HepG2 (cell line): Measurements from ENCODE around the gene OS9. TPM values are rescaled to one million over a fixed set of nuclear protein-coding genes. Genes with fewer than 3 reads are reported as not detected.

ENCODE experiments used
- BRF2 ChIP-seq: sonication (generic); formaldehyde crosslinking; IDR thresholded peaks from 2 replicates; pipeline ENCODE4 v1.8.1; 2022; ENCODE audit warnings: mild to moderate bottlenecking, missing genetic modification reagents
- CCAR2 ChIP-seq: fragments of 200-400 bp; formaldehyde crosslinking; optimal IDR thresholded peaks from 2 replicates; pipeline ENCODE3; 2018; ENCODE audit warnings: low read depth, mild to moderate bottlenecking, low read length, moderate library complexity
- HCFC1 ChIP-seq: fragments of 150-350 bp; IDR thresholded peaks from 2 replicates; pipeline ENCODE4 v1.6.1; 2014; ENCODE audit warnings: low read depth, low read length
- LBX2 ChIP-seq: sonication (generic); formaldehyde crosslinking; IDR thresholded peaks from 2 replicates; pipeline ENCODE4 v1.5.0; 2020; ENCODE audit warnings: missing genetic modification reagents, mild to moderate bottlenecking, borderline replicate concordance
- LRRFIP1 ChIP-seq: sonication (generic); formaldehyde crosslinking; conservative IDR thresholded peaks from 2 replicates; pipeline ENCODE4 v1.4.0; 2020; ENCODE audit warnings: missing genetic modification reagents
- NFE2 ChIP-seq: sonication (generic); formaldehyde crosslinking; IDR thresholded peaks from 2 replicates; pipeline ENCODE4 v1.4.0; 2020; ENCODE audit warnings: missing genetic modification reagents
- PATZ1 ChIP-seq: sonication (generic); formaldehyde crosslinking; IDR thresholded peaks from 2 replicates; pipeline ENCODE4 v1.4.0; 2020; ENCODE audit warnings: missing genetic modification reagents
- RAD21 ChIP-seq: fragments of 450-650 bp; formaldehyde crosslinking; IDR thresholded peaks from 2 replicates; pipeline ENCODE4 v1.5.0; 2020; ENCODE audit warnings: mild to moderate bottlenecking
- TP53 ChIP-seq: sonication (generic); formaldehyde crosslinking; conservative IDR thresholded peaks from 2 replicates; pipeline ENCODE4 v1.4.0; 2020; ENCODE audit warnings: missing genetic modification reagents
- ZNF367 ChIP-seq: sonication (generic); formaldehyde crosslinking; IDR thresholded peaks from 2 replicates; pipeline ENCODE4 v1.4.0; 2020; ENCODE audit warnings: missing genetic modification reagents, borderline replicate concordance
- ZNF549 ChIP-seq: sonication (generic); formaldehyde crosslinking; IDR thresholded peaks from 2 replicates; pipeline ENCODE4 v1.5.0; 2020; ENCODE audit warnings: missing genetic modification reagents
- polyA plus RNA-seq, 8 experiments: library from polyadenylated mRNA; depleted of rRNA in 3 of 8; stranded (reverse) in 7 of 8; unstranded in 1 of 8; fragments of >200 nt; fragmentation: Illumina TruSeq in 4 of 8; extraction: Trizol in 4 of 8; gene quantifications; 2 replicates each; pipeline versions ENCODE4 v1.2.1 to v1.2.3, GENCODE V29; 2011 to 2016; ENCODE audit warnings: low read depth in 4 of 8, missing spikeins in 1 of 8, mixed read lengths in 1 of 8; ENCODE audit not compliant: insufficient read depth in 1 of 8
- total RNA-seq, 5 experiments: library from RNA; depleted of rRNA; stranded (reverse); fragments of >200 nt; fragmentation: Illumina TruSeq; extraction: Trizol; gene quantifications; 2 replicates each; pipeline ENCODE4 v1.2.3, GENCODE V29; 2016; ENCODE audit warnings: low read depth in 1 of 5
- TF ChIP-seq, protein P1 (sequence below): sonication (generic); formaldehyde crosslinking; IDR thresholded peaks from 2 replicates; pipeline ENCODE4 v1.9.0; 2021; ENCODE audit warnings: missing genetic modification reagents, borderline replicate concordance
- TF ChIP-seq, protein P2 (sequence below): sonication (generic); formaldehyde crosslinking; IDR thresholded peaks from 2 replicates; pipeline ENCODE4 v1.4.0; 2020; ENCODE audit warnings: low read depth, missing genetic modification reagents
- TF ChIP-seq, protein P3 (sequence below): sonication (generic); formaldehyde crosslinking; IDR thresholded peaks from 2 replicates; pipeline ENCODE4 v1.4.0; 2020; ENCODE audit warnings: missing genetic modification reagents

Gene OS9
- total and polyA plus RNA-seq, 2 of the 13 experiments (the other 11 are each of a cell fraction or from before 2014, with no cell fraction given) = 156 to 206 TPM

DNA sequence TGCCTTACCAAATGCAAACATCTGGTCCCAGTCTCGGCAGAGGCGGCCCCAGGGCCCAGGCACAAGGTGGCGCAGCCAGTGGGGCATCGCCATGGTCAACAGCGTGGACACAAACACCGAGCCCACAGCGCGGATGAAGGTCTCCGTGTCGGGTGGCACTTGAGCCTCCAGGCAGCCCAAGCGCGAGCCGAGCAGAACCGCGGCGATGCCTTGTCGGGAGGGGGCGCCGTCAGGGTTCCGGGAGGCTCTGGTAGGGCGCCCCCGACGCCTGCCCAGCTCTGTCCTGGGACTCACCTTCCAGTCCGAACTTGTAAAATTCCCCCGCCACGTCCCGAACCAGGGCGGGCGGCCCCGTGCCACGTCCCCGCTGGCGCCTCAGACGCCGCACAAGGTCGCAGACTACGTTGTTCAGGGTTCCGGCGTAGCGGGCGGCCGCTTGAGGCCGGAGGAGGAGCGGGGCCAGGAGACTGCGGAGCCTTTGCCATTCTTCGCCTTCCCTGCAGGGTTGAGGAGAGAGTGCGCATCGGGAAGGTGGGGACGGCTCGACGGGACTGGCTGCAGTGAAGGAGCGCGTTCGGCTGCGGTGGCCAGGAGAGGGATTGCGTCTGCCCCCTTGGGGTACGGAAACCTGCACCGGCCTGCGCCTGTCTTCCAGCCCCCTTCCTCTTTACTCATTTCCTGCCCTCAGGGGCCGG, 71.2 kb downstream of the OS9 start (continued):
- TF ChIP-seq LRRFIP1 (CRISPR knock-in tag) = no peak
- TF ChIP-seq, protein P1, sequence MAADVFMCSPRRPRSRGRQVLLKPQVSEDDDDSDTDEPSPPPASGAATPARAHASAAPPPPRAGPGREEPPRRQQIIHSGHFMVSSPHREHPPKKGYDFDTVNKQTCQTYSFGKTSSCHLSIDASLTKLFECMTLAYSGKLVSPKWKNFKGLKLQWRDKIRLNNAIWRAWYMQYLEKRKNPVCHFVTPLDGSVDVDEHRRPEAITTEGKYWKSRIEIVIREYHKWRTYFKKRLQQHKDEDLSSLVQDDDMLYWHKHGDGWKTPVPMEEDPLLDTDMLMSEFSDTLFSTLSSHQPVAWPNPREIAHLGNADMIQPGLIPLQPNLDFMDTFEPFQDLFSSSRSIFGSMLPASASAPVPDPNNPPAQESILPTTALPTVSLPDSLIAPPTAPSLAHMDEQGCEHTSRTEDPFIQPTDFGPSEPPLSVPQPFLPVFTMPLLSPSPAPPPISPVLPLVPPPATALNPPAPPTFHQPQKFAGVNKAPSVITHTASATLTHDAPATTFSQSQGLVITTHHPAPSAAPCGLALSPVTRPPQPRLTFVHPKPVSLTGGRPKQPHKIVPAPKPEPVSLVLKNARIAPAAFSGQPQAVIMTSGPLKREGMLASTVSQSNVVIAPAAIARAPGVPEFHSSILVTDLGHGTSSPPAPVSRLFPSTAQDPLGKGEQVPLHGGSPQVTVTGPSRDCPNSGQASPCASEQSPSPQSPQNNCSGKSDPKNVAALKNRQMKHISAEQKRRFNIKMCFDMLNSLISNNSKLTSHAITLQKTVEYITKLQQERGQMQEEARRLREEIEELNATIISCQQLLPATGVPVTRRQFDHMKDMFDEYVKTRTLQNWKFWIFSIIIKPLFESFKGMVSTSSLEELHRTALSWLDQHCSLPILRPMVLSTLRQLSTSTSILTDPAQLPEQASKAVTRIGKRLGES (CRISPR knock-in tag) = no peak
- no peak for TF ChIP-seq ZNF367
- TF ChIP-seq HCFC1 = no peak
- TF ChIP-seq NFE2 (CRISPR knock-in tag) = no peak
- TF ChIP-seq, protein P2, sequence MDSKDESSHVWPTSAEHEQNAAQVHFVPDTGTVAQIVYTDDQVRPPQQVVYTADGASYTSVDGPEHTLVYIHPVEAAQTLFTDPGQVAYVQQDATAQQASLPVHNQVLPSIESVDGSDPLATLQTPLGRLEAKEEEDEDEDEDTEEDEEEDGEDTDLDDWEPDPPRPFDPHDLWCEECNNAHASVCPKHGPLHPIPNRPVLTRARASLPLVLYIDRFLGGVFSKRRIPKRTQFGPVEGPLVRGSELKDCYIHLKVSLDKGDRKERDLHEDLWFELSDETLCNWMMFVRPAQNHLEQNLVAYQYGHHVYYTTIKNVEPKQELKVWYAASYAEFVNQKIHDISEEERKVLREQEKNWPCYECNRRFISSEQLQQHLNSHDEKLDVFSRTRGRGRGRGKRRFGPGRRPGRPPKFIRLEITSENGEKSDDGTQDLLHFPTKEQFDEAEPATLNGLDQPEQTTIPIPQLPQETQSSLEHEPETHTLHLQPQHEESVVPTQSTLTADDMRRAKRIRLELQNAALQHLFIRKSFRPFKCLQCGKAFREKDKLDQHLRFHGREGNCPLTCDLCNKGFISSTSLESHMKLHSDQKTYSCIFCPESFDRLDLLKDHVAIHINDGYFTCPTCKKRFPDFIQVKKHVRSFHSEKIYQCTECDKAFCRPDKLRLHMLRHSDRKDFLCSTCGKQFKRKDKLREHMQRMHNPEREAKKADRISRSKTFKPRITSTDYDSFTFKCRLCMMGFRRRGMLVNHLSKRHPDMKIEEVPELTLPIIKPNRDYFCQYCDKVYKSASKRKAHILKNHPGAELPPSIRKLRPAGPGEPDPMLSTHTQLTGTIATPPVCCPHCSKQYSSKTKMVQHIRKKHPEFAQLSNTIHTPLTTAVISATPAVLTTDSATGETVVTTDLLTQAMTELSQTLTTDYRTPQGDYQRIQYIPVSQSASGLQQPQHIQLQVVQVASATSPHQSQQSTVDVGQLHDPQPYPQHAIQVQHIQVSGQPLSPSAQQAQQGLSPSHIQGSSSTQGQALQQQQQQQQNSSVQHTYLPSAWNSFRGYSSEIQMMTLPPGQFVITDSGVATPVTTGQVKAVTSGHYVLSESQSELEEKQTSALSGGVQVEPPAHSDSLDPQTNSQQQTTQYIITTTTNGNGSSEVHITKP (CRISPR knock-in tag) = no peak
- no peak for TF ChIP-seq CCAR2
- TF ChIP-seq BRF2 (CRISPR knock-in tag) = 0 out of 2 replicates have a peak, but pooled peaks have one; percentile 37
- TF ChIP-seq PATZ1 (CRISPR knock-in tag) = peak; percentile 45; the same call in 1 of the 2 replicates
- TF ChIP-seq RAD21 = peak; percentile 24; the same call in 1 of the 2 replicates
- TF ChIP-seq, protein P3, sequence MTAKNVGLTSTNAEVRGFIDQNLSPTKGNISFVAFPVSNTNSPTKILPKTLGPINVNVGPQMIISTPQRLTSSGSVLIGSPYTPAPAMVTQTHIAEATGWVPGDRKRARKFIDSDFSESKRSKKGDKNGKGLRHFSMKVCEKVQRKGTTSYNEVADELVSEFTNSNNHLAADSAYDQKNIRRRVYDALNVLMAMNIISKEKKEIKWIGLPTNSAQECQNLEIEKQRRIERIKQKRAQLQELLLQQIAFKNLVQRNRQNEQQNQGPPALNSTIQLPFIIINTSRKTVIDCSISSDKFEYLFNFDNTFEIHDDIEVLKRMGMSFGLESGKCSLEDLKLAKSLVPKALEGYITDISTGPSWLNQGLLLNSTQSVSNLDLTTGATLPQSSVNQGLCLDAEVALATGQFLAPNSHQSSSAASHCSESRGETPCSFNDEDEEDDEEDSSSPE (CRISPR knock-in tag) = no peak
- no peak for TF ChIP-seq ZNF549 (CRISPR knock-in tag)
- TF ChIP-seq LBX2 (CRISPR knock-in tag) = no peak
- no peak for TF ChIP-seq TP53
